Measurements from ENCODE around the gene CRLF2.

The CRLF2 gene

GRCh38 chrX:1221296-1221845 lies 8.9 kb upstream of the CRLF2 start:
- TF ChIP-seq CTCF (IDR thresholded peaks at IDR 0.05) = no peak
- H3K9me3 ChIP-seq = no peaks in the 10 kb centered on the region
- no peak overlapping the region for H3K27ac ChIP-seq
- H3K27me3 ChIP-seq = no peaks in the 10 kb centered on the region
- no peak overlapping the region for H3K4me3 ChIP-seq (ENCODE audit: low read depth in 1 of 2, low read length in 1 of 2)
- H3K4me1 ChIP-seq (ENCODE audit: control insufficient read depth in 1 of 2, insufficient read depth in 1 of 2, low read depth in 1 of 2, low read length in 1 of 2) = peaks cover 6 to 10% of the 10 kb centered on the region in 2 experiments
- H3K36me3 ChIP-seq = no peaks in the 10 kb centered on the region

GRCh38 chrX:1218286-1218685 lies 5.8 kb upstream of the CRLF2 start:
- H3K27me3 ChIP-seq = peaks cover 17% of the 10 kb centered on the region
- H3K9me3 ChIP-seq = no peaks in the 10 kb centered on the region
- no peak overlapping the region for H3K27ac ChIP-seq
- H3K4me1 ChIP-seq (ENCODE audit: control insufficient read depth in 1 of 2, insufficient read depth in 1 of 2, low read depth in 1 of 2, low read length in 1 of 2) = peaks cover 12 to 22% of the 10 kb centered on the region in 2 experiments
- no peak for TF ChIP-seq CTCF (IDR thresholded peaks at IDR 0.05)
- no peaks in the 10 kb centered on the region for H3K36me3 ChIP-seq
- H3K4me3 ChIP-seq (ENCODE audit: low read depth in 1 of 2, low read length in 1 of 2) = no peak overlapping the region

- H3K4me3 ChIP-seq (ENCODE audit: low read depth in 1 of 2, low read length in 1 of 2) = no peak overlapping the region
- H3K4me1 ChIP-seq (ENCODE audit: control insufficient read depth in 1 of 2, insufficient read depth in 1 of 2, low read depth in 1 of 2, low read length in 1 of 2) = peaks cover 6 to 12% of the 10 kb centered on the region in 2 experiments
- no peaks in the 10 kb centered on the region for H3K9me3 ChIP-seq
- no peaks in the 10 kb centered on the region for H3K36me3 ChIP-seq
- H3K27ac ChIP-seq = no peak overlapping the region
- peaks cover 17% of the 10 kb centered on the region for H3K27me3 ChIP-seq
- TF ChIP-seq CTCF (IDR thresholded peaks at IDR 0.05) = no peak
Observed at GRCh38 chrX:1215123-1215823, 2.8 kb upstream of the CRLF2 start.

DNA sequence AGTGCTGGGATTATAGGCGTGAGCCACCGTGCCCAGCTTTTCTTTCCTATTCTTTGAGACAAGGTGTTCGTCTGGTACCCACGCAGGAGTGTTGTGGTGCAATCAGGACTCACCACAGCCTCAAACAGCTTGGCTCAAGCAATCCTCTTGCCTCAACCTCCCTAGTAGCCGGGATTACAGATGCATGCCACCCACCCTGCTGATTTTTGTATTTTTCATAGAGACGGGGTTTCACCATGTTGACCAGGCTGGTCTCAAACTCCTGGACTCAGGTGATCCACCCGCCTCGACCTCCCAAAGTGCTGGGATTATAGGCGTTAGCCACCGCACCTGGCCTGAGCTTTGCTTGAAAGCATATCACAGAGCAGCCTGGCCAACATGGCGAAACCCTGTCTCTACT lies 1.5 kb upstream of the CRLF2 start:
- Histone ChIP-seq H3K4me3 (ENCODE audit: low read depth in 1 of 2, low read length in 1 of 2) (no peak overlapping the region), H3K27ac (no peak overlapping the region), H3K36me3 (no peaks in the 10 kb centered on the region), H3K27me3 (peaks cover 17% of the 10 kb centered on the region), H3K9me3 (no peaks in the 10 kb centered on the region), H3K4me1 (ENCODE audit: control insufficient read depth in 1 of 2, insufficient read depth in 1 of 2, low read depth in 1 of 2, low read length in 1 of 2) (peaks cover 6 to 12% of the 10 kb centered on the region in 2 experiments)
- TF ChIP-seq CTCF (IDR thresholded peaks at IDR 0.05) = no peak

DNA sequence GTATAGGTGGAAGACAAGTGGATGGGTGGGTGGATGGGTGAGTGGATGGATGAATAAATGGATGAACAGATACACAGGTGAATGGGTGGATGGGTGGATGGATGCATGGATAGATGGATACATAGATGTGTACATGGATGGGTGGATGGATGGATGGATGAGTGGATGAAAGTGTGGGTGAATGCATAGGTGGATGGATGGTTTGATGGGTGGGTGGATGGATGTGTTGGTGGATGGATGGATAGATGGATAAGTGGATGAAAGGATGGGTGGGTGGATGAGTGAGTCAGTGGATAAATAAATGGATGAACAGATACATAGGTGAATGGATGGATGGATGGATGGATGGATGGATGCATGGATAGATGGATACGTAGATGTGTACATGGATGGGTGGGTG lies 1.6 kb downstream of the CRLF2 start:
- H3K36me3 ChIP-seq = no peaks in the 10 kb centered on the region
- no peaks in the 10 kb centered on the region for H3K9me3 ChIP-seq
- H3K27ac ChIP-seq = no peak overlapping the region
- peaks cover 41% of the 10 kb centered on the region for H3K27me3 ChIP-seq
- TF ChIP-seq CTCF (IDR thresholded peaks at IDR 0.05) = no peak
- H3K4me3 ChIP-seq (ENCODE audit: low read depth in 1 of 2, low read length in 1 of 2) = no peak overlapping the region
- peaks cover 9 to 18% of the 10 kb centered on the region in 2 experiments for H3K4me1 ChIP-seq (ENCODE audit: control insufficient read depth in 1 of 2, insufficient read depth in 1 of 2, low read depth in 1 of 2, low read length in 1 of 2)

Measured in neutrophil (primary cell).